OCI-LY3 (cell line): ENCODE data around the gene THBS2.

Experiments
- EZH2phosphoT487 ChIP-seq: fragments of 200-600 bp; shearing (Covaris generic); IDR thresholded peaks from 2 replicates; pipeline ENCODE4 v1.6.1; 2018; ENCODE audit warnings: antibody characterized with exemption, mixed run types, low read depth
- TF ChIP-seq, protein P1 (sequence below): fragments of 200-600, 300-600 bp; sonication (generic); IDR thresholded peaks from 2 replicates; pipeline ENCODE4 v1.5.1; 2014; ENCODE audit warnings: antibody characterized with exemption, low read length, low read depth

GRCh38 chr6:169240591-169241390 lies 12.9 kb downstream of the THBS2 start:
- TF ChIP-seq, protein P1, sequence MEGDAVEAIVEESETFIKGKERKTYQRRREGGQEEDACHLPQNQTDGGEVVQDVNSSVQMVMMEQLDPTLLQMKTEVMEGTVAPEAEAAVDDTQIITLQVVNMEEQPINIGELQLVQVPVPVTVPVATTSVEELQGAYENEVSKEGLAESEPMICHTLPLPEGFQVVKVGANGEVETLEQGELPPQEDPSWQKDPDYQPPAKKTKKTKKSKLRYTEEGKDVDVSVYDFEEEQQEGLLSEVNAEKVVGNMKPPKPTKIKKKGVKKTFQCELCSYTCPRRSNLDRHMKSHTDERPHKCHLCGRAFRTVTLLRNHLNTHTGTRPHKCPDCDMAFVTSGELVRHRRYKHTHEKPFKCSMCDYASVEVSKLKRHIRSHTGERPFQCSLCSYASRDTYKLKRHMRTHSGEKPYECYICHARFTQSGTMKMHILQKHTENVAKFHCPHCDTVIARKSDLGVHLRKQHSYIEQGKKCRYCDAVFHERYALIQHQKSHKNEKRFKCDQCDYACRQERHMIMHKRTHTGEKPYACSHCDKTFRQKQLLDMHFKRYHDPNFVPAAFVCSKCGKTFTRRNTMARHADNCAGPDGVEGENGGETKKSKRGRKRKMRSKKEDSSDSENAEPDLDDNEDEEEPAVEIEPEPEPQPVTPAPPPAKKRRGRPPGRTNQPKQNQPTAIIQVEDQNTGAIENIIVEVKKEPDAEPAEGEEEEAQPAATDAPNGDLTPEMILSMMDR: no peak
- TF ChIP-seq EZH2phosphoT487: no peak
